ENCODE results near the gene TPM2. TPM values are rescaled to one million over a fixed set of nuclear protein-coding genes. Genes with fewer than 3 reads are reported as not detected.

Gene TPM2
- total RNA-seq, 2 donors from 2014 or later, result 599 to 915 TPM

GRCh38 chr9:35691757-35692301 is 2.1 kb upstream of the TPM2 start:
- Histone ChIP-seq H3K36me3 (peaks cover 23% of the 10 kb centered on the region), H3K9me3 (no peaks in the 10 kb centered on the region), H3K4me3 (no peak overlapping the region), H3K27me3 (no peaks in the 10 kb centered on the region), H3K27ac (peak overlapping the region; percentile 97 to 99), H3K4me1 (peaks cover 0 to 41% of the 10 kb centered on the region in 2 donors)
- no peak for DNase-seq (ENCODE audit: low spot score)
- no peak for TF ChIP-seq CTCF (IDR thresholded peaks at IDR 0.05)

- peaks cover 20% of the 10 kb centered on the region for H3K36me3 ChIP-seq
- H3K9me3 ChIP-seq, result no peaks in the 10 kb centered on the region
- H3K27me3 ChIP-seq, result no peaks in the 10 kb centered on the region
- H3K27ac ChIP-seq, result peak overlapping the region; percentile 97 to 99
- peaks cover 0 to 41% of the 10 kb centered on the region in 2 donors for H3K4me1 ChIP-seq
- peak overlapping the region; percentile 70 to 74 for H3K4me3 ChIP-seq
- DNase-seq (ENCODE audit: low spot score), result no peak
- no peak for TF ChIP-seq CTCF (IDR thresholded peaks at IDR 0.05)
Observed at GRCh38 chr9:35691334-35691650, 1.6 kb upstream of the TPM2 start.

GRCh38 chr9:35690614-35691333 is 1.0 kb upstream of the TPM2 start:
- no peaks in the 10 kb centered on the region for H3K27me3 ChIP-seq
- H3K36me3 ChIP-seq, result peaks cover 19% of the 10 kb centered on the region
- peak; percentile 71 for DNase-seq (ENCODE audit: low spot score)
- H3K4me3 ChIP-seq, result peak overlapping the region; percentile 70 to 74
- peaks cover 0 to 45% of the 10 kb centered on the region in 2 donors for H3K4me1 ChIP-seq
- H3K9me3 ChIP-seq, result no peaks in the 10 kb centered on the region
- H3K27ac ChIP-seq, result peak overlapping the region; percentile 97 to 99
- TF ChIP-seq CTCF (IDR thresholded peaks at IDR 0.05), result no peak

- Histone ChIP-seq H3K27me3 (no peaks in the 10 kb centered on the region), H3K4me1 (peaks cover 0 to 50% of the 10 kb centered on the region in 2 donors), H3K27ac (peak overlapping the region; percentile 97 to 99), H3K36me3 (peaks cover 21% of the 10 kb centered on the region), H3K4me3 (peak overlapping the region; percentile 70 to 74), H3K9me3 (no peaks in the 10 kb centered on the region)
- TF ChIP-seq CTCF (IDR thresholded peaks at IDR 0.05), result no peak
- DNase-seq (ENCODE audit: low spot score), result no peak
Observed at GRCh38 chr9:35690294-35690613, 529 bp upstream of the TPM2 start.

GRCh38 chr9:35688558-35689541 is 875 bp downstream of the TPM2 start:
- no peak for DNase-seq (ENCODE audit: low spot score)
- Histone ChIP-seq H3K4me1 (peaks cover 0 to 56% of the 10 kb centered on the region in 2 donors), H3K36me3 (peaks cover 36% of the 10 kb centered on the region), H3K9me3 (no peaks in the 10 kb centered on the region), H3K27me3 (no peaks in the 10 kb centered on the region), H3K4me3 (peak overlapping the region; percentile 70 to 74), H3K27ac (peak overlapping the region; percentile 97 to 99)
- TF ChIP-seq CTCF (IDR thresholded peaks at IDR 0.05), result no peak

Measured in right atrium auricular region (tissue), 2 donors.